ENCODE results near the gene WDR19.
"Not testable (repeated sequence)": the region's sequence is repeated elsewhere in the genome, so short reads cannot be mapped to it uniquely, and the experiment has no call there.

The WDR19 gene

DNA sequence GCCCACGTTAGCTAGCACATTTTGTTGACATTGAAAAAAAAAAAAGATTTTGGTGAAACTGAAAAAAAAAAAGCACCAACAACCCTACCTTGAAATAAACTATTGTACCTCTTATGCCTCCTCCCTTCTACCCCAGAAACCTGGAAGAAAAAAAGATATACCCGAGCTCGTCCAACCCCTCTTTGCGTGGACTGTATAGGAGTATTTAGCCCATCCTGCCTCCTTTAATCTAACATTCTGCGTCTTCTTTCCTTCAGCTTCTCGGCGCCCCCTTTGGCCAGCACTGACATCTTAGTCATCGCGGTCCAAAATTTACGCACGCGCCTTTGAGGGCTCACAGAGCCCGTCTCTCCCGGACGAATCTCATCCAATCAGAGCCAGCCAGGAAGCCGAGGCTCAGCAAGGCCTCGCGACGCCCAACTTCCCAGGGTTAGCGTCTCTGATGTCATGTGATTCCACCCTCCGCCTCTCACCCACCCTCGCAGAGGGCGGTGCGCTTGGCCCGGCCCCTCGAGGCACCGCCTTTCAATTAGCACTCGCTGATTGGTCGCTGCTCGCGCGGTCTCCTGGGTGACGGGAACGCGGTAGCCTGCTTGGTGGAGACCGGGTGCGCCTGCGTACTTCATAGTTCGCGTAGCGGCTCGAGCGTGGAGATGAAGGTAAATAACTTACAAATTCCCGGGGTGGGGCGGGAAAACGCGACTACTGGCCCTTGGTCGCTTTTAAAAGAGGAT is at the start of gene WDR19:
WDR19 (plus strand) TSS at position 625 of the 734 bp plus-strand sequence; CDS start at position 654, 29 bp downstream.
- DNase-seq, result peak; percentile 99

DNA sequence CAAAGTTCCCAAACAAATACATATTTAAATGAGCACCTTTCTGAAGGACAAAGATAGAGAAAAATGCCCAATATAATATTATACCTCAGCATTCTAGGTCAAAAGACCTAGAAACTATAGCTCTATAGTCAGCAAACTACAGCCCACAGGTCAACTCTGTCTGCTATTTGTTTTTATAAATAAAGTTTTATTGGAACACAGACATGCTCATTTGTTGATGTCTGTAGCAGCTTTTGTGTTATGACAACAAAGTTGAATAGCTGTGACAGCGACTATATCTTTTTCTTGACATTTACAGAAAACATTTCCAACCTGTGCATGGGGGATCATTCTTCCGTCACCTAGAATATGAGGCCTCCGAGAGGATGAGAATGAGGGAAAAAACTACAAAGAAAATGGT is 48.7 kb upstream of the WDR19 start:
- no peak for DNase-seq

DNA sequence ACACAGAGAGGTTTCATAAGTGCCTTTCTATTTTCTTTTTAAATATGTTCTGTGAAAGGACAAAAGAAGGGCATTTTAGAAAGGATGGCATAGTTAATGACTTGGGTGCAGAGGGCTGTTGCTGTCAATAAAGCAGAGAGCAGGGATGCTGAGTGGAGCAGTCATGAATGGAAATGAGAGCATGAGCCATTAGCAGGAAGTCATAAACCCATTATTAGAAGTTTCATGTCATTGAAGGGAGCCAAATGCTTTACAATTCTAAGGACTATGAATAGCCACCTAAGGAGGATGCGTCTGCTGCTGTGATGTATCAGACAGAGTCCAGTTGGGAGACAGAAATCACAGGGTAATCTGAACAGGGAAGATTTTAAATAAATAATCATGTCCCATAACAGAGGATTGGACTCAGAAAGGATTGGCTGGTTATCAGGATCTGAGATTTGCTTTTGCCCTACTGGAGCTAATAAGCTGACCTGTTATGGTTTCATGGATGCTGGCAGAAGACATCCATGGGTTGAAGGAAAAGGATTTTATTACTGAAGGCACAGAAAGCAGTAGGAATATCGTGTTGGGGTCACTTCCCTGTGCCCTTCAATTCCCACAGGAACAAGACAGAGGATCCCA is 47.5 kb upstream of the WDR19 start:
- no peak for DNase-seq

DNA sequence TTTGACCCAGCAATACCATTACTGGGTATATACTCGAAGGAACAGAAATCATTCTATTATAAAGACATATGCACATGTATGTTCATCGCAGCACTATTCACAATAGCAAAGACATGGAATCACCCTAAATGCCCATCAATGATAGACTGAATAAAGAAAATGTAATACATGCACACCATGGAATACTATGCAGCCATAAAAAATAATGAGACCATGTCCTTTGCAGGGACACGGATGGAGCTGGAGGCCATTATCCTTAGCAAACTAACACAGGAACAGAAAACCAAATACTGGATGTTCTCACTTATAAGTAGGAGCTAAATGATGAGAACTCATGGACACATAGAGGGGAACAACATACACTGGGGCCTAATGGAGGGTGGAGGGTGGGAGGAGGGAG is 44.1 kb upstream of the WDR19 start:
- DNase-seq, result not testable (repeated sequence)

DNA sequence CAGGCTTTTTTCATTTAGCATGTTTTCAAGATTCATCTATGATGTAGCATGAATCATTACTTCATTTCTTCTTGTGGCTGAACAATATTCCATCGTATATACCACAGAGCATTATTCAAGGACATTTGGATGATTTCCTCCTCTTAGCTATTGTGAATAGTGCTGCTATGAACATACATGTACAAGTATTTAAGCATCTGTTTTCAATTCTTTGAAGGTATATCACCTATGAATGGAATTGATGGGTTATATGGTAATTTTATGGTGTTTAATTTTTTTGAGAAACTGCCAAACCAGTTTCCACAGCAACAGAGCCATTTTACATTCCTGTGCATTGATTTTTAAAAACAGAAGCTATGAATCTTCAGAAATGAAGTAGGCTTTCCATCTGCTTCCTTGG is 36.1 kb upstream of the WDR19 start:
- no peak for DNase-seq

DNA sequence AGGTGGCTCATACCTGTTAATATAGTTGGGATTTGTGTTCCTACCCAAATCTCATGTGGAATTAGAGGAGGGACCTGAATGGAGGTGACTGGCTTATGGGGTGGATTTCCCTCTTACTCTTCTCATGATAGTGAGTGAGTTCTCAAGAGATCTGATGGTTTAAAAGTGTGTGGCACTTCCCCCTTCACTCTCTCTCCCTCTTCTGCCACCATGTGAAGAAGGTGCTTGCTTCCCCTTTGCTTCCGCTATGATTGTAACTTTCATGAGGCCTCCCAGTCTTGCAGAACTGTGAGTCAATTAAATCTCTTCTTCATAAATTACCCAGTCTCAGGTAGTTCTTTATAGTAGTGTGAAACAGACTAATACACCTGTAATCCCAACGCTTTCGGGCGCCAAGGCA is 28.3 kb upstream of the WDR19 start:
- DNase-seq, result no peak

DNA sequence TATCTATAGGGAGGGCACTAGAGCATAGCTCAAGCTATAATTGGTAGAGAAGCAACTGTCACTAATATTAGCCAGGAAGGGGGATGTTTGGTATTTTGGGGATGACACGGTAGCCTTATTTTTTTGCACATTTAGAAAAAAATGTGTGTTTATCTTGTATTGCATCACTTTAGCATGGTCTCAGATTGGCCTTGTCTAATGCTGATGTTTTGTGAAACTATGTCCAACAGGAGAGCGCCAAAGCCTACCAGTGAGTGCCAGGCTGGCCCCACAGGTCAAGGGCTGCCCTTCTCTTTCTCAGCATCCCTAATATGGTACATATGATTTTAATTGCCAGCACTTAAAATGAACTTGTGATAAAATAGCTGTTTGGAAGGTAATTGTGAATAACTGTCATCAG is 24.8 kb upstream of the WDR19 start:
- DNase-seq, result no peak

DNA sequence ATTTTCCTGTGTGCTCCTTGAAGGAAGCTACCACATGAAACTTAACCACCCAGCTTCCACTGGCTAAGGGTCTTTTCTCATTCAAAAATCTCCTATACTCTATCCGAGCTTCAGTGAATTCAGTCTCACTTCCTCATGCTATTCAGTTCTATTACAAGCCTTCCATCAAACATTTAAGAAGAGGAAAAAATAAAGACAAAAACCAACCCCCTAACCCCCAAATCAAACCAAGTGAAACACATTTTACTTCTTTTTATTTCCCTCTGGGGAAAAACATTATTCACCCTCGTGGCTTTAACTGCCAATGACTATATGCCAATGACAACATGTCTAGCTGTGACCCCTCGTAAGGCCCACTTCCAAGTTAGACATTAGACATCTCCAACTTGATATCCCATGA is 16.2 kb upstream of the WDR19 start:
- no peak for DNase-seq

DNA sequence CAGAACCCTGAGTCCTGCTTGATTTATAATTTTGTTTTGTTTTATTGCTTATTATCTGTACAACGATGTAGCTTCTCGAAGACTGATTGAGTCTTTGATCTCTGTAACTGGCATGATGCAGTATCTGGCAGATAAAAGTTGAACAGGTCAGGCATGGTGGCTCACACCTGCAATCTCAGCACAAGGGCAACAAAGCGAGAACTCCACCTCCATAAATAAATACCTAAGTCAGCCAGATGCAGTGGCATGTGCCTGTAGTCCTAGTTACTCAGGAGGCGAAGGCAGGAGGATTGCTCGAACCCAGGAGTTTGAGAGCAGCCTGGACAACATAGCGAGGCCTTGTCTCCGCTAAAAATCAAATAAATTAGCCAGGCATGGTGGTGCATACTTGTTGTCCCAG is 15.7 kb upstream of the WDR19 start:
- DNase-seq, result no peak

DNA sequence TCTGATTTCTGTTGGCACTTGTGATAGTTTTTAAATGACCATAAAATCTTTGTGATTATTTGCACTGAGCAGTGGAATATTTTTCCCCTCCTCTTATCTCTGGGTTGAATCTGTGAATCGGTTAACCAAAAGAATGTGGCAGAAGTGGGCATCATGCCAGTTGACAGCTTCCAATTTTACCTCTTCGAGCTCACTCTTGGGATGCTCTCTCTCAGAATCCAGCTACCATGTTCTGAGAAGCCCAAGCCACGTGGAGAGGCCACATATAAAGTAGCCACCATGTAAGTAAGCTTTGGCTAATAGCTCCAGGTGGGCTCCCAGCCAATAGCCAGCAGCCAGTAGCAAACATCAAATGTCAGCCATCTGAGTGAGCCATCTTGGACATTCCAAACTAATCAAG is 12.9 kb upstream of the WDR19 start:
- no peak for DNase-seq

DNA sequence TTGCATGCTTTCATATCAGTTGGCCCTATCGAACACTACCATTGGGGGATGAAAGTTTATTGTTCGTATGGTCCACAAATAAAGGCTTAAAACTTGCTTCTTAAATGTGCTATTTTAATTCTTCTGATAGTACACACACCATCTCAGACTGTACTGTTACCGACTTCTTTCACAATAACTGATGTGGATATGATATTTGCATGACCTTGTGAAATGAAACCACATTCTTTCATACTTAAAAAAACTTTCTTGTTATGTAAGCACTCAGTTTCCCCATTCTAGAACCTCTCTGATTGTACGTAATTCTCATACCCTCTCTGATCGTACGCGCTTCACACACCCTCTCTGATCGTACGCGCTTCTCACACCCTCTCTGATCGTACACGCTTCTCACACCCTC is 12.0 kb upstream of the WDR19 start:
- DNase-seq, result no peak

DNA sequence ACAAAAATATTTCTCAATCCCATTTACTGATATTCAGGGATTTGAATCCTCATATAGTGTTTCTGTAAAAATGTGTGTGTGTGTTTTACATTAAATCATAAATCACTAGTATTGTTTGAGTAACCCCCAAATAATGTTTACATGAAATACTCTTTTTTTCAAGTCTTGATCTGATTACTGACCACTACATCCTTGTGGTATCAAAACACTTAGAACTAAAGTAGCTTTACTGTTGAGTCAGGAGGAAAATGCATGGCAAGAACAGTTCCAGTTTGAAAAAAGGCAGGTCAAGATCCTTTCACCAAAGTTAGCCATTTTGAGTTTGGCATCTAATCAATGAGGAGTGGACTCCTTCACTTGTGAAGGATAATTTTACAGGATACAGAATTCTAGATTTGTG is 3.6 kb upstream of the WDR19 start:
- DNase-seq, result no peak

DNA sequence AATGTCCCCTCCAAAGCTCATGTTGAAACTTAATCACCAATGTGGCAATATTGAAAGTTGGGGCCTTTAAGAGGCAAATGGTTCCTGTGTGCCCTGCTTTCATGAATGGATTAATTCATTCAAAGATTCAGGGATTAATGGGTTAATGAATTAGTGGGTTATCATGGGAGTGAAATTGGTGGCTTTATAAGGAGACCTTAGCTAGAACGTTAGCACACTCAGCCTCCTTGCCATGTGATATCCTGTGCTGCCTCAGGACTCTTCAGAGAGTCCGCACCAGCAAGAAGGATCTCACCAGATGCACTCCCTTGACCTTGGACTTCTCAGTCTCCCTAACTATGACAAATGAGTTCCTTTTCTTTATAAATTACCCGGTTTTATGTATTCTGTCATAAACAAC is 2.6 kb upstream of the WDR19 start:
- DNase-seq, result no peak

DNA sequence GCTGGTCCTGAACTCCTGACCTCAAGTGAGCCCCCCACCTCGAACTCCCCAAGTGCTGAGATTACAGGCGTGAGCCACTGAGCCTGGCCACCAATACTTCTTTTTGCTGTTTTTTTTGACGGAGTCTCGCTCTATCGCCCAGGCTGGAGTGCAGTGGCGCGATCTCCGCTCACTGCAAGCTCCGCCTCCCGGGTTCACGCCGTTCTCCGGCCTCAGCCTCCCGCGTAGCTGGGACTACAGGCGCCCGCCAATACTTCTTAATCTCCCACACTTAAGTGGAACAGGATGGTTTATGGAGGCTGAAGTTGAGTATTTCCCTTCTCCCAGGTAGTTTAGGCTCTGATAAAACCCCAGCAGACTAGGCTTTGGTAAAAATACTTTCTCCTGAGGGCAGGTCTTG is 1.7 kb upstream of the WDR19 start:
- not testable (repeated sequence) for DNase-seq

DNA sequence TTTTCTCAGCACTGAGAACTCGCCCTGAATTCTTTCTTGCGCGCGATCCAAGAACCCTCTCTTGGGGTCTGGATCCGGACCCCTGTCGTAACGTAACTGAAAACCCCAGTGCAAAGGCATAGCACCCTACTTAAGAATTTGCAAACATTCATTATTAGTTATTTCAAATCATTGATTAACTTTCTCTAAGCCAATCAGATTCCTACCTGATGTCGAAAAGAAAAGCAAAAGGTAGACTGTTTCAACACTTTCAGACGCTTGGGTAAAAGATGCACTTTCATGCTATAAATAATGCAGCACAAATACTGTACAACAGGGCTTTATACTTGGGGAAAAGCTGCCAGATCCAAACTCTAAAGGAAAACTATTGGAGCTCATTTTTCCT is 817 bp upstream of the WDR19 start:
- no peak for DNase-seq

DNA sequence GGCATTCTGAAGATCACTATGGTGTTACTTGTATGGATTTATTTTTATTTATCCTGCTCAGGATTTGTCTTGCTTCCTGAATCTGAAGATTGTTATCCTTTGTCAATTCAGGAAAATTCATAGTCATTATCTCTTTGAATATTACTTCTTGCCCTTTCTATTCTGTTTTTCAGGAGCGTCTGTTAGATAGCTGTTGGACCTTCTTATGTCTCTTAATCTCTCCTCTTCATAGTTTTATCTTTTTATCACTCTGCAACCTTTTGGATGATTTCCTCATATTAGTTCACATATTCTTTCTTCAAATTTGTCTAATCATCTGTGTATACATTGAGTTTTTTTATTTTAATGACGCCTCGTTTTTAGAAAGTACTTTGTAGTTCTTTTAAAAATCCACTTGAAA is 19.6 kb downstream of the WDR19 start:
- no peak for DNase-seq

DNA sequence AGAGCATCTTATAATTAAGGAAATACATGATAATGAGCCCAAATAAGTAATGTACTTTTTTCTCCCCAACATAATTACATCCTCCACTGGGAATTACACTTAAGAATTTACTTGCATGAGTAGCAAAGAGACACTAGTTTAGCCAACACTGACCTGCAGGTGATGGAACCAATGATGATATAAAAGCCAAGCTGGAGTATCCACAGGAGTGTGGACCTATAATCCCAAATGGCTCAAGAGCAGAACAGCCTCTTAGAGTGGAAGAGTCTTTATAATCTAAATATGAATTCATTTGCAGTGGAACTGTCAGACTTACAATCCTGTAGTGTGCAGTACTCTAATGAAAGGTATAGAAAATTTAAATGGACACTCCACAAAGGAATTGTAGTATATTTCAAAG is 22.2 kb downstream of the WDR19 start:
- no peak for DNase-seq

DNA sequence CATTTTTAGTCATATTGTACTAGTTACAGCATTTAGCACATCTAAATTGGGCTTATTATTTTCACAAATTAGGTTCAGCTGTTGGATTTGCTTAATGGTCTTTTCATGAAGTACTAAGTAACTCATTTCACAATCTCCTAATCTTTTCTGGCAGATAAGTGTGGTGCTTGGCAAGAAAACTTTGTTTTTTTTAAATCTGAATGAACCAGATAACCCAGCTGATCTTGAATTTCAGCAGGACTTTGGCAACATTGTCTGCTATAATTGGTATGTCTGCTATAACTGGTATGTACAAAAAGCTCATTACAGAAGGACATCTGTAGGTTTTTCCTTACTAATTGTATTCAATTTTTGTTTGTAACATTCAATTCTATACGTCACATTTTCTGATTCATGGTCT is 22.7 kb downstream of the WDR19 start:
- no peak for DNase-seq

DNA sequence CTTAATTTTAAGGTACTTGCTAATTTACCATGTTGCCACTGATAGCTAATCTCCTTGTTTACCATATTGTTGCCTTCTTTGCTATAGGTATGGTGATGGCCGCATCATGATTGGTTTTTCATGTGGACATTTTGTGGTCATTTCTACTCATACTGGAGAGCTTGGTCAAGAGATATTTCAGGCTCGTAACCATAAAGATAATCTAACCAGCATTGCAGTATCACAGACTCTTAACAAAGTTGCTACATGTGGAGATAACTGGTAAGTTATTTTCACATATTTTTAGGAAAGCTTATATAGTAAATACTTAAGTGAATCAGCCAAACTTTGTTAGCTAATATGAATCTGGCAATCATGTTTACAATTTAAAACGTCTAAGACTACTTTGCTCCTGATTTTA is 23.1 kb downstream of the WDR19 start:
- no peak for DNase-seq

DNA sequence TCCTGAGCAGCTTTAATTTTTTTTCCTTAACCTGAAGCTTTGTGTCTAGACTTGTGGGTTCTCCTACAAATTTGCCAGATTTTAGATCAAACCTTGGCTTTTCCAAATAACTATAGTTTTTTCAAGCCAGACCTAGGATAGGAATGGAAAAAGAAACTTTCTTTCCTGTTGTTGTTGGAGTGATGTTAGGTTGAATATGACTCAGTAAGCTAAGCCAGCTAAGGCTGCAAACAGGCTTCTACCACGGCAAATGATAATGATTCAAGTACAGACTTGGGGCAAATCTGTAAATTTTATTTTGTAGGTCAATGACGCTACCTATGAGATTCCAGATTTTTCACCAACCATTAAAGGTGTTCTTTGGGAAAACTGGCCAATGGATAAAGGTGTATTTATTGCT is 45.6 kb downstream of the WDR19 start:
- no peak for DNase-seq

DNA sequence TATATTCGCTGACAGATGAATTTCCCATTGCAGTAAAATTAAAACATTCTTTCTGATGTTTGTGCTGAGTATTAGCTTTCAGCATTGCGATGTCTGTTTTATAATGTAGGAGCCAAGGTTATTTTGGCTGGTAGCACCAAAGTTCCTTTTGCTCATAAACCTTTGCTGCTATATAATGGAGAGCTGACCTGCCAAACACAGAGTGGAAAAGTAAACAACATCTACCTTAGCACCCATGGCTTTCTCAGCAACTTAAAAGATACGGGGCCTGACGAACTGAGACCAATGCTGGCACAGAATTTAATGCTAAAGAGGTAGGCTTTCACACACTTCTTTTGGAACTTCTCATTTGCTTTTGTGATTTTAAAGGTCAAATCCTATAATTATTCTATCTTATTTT is 46.0 kb downstream of the WDR19 start:
- no peak for DNase-seq

DNA sequence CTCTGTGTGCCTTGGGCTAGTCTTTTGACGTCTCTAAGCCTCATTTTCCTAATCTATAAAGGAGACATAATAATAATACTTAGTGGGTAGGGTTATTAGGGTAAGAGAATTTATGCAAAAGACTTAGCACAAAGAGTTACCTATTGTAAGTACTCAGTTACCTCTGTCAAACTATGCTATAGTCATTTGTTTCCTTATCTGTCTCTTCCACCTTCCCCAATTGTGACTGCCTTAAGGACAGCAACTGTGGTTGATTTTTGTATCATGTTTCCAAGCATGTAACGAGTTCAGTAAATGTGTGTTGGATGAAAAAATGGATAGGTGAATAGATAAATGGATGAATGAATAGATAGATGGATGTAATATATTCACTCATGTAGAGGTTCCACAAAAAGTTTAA is 48.1 kb downstream of the WDR19 start:
- DNase-seq, result no peak

DNA sequence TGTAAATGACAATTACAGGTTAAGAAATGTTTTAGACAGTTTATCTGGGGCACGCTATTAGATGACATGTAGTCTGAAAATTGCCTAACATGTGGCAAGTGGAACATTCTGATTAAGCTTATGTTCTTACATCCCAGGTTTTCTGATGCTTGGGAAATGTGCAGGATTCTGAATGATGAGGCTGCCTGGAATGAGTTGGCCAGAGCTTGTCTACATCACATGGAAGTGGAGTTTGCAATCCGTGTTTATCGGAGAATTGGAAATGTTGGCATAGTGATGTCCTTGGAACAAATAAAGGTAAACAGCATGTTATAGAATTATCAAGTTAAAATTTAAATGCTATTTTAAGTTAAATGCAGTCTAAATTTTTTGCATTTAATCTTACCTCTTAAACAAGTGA is 49.3 kb downstream of the WDR19 start:
- no peak for DNase-seq

DNA sequence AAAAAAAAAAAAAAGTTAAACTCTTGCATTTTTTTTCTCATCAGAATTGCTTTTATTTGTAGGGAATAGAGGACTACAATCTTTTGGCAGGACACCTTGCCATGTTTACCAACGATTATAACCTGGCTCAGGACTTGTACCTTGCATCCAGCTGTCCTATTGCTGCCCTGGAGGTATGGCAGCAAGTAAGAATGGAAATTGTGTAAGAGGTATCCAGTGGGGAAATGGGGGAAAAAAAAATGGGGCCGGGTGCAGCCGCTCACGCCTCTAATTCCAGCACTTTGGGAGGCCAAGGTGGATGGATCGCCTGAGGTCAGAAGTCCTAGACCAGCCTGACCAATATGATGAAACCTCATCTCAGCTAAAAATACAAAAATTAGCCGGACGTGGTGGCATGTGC is 49.8 kb downstream of the WDR19 start:
- DNase-seq, result no peak

DNA sequence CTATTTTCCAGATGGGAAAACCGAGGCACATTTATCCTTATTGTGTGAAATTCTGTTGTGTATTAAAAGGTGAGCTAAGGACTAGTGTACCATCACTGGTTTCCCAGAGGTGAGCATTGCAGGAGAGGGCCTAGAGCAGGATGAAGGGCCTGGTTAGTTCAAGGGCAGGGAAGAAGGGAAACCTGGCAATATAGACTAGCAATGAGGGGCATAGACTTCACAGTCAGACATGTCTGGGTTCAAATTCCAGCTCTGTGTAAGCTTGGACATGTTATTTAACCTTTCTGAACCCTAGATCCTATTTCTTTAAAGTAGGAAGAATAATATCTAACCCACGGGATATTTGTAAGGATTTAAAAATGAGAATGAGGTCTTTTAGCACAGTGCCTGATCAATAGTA is 50.8 kb downstream of the WDR19 start:
- no peak for DNase-seq

All from NK-92 treated with Interleukin-12 subunit alpha and Interleukin-12 subunit beta, amount 100 ng/mL, for 24 hours (cell line).